Skeletal muscle tissue (tissue), 4 donors: ENCODE results near the gene SSU72. TPM values are rescaled to one million over a fixed set of nuclear protein-coding genes. Genes with fewer than 3 reads are reported as not detected.

ENCODE experiments used
- H3K27ac ChIP-seq: one replicate; pipeline ENCODE4 v1.7.0; 2013; ENCODE audit warnings: mild to moderate bottlenecking, low read depth, low read length, inconsistent platforms
- H3K27me3 ChIP-seq, 3 donors: one replicate each; pipeline ENCODE4 v1.7.0; 2013; ENCODE audit warnings: low read length in 3 of 3; ENCODE audit not compliant: control insufficient read depth in 3 of 3, insufficient read depth in 3 of 3
- H3K36me3 ChIP-seq, 3 donors: one replicate each; pipeline ENCODE4 v1.7.0; 2013; ENCODE audit warnings: low read length in 3 of 3; ENCODE audit not compliant: control insufficient read depth in 3 of 3, insufficient read depth in 3 of 3
- H3K4me1 ChIP-seq, 3 donors: one replicate each; pipeline ENCODE4 v1.7.0; 2013; ENCODE audit warnings: low read length in 3 of 3, mild to moderate bottlenecking in 3 of 3; ENCODE audit not compliant: control insufficient read depth in 3 of 3, insufficient read depth in 3 of 3
- H3K4me3 ChIP-seq, 3 donors: one replicate each; pipeline ENCODE4 v1.7.0; 2013; ENCODE audit warnings: low read length in 3 of 3
- H3K9ac ChIP-seq, 3 donors: one replicate each; pipeline ENCODE4 v1.7.0; 2013; ENCODE audit warnings: low read length in 3 of 3, mild to moderate bottlenecking in 3 of 3, moderate library complexity in 2 of 3, low read depth in 1 of 3
- H3K9me3 ChIP-seq, 3 donors: one replicate each; pipeline ENCODE4 v1.7.0; 2013; ENCODE audit warnings: low read length in 3 of 3; ENCODE audit not compliant: control insufficient read depth in 3 of 3
- total RNA-seq: library from RNA; depleted of rRNA; stranded (reverse); fragments of >200 nt; gene quantifications from one replicate; pipeline ENCODE4 v1.2.3, GENCODE V29; 2014
- donor health status: Osteomylitis.

The SSU72 gene
- total RNA-seq, 1 donor from 2014 or later, result 40.2 TPM

- no peaks in the 10 kb centered on the region for H3K9me3 ChIP-seq
- H3K27ac ChIP-seq, result no peak overlapping the region
- H3K27me3 ChIP-seq, result peaks cover 61 to 70% (median 63%) of the 10 kb centered on the region in 3 donors
- no peak overlapping the region for H3K9ac ChIP-seq
- H3K36me3 ChIP-seq, result no peaks in the 10 kb centered on the region
- H3K4me3 ChIP-seq, result no peak overlapping the region
- peaks cover 3 to 21% (median 9%) of the 10 kb centered on the region in 3 donors for H3K4me1 ChIP-seq
Observed at GRCh38 chr1:1602304-1602967, 27.8 kb upstream of the SSU72 start.

- H3K4me1 ChIP-seq, result peaks cover 3 to 22% (median 9%) of the 10 kb centered on the region in 3 donors
- no peak overlapping the region for H3K9ac ChIP-seq
- no peak overlapping the region for H3K4me3 ChIP-seq
- peaks cover 65 to 71% (median 68%) of the 10 kb centered on the region in 3 donors for H3K27me3 ChIP-seq
- H3K9me3 ChIP-seq, result no peaks in the 10 kb centered on the region
- no peak overlapping the region for H3K27ac ChIP-seq
- H3K36me3 ChIP-seq, result no peaks in the 10 kb centered on the region
Observed at GRCh38 chr1:1601564-1602303, 27.1 kb upstream of the SSU72 start.

- Histone ChIP-seq H3K27me3 (peaks cover 65 to 75% (median 73%) of the 10 kb centered on the region in 3 donors), H3K4me3 (peak overlapping the region in 1 of 3 donors; percentile 21), H3K36me3 (no peaks in the 10 kb centered on the region)
Observed at GRCh38 chr1:1600861-1601563, 26.3 kb upstream of the SSU72 start.

GRCh38 chr1:1599935-1600860, 25.5 kb upstream of the SSU72 start, which contains the start of gene FNDC10:
Gene FNDC10 (minus strand): TSS chr1:1600135. CDS start chr1:1600015, 120 bp downstream.
- Histone ChIP-seq H3K4me1 (peaks cover 3 to 22% (median 9%) of the 10 kb centered on the region in 3 donors), H3K9me3 (no peaks in the 10 kb centered on the region), H3K27me3 (peaks cover 65 to 75% (median 73%) of the 10 kb centered on the region in 3 donors), H3K9ac (no peak within 1 kb of the TSS), H3K27ac (no peak within 1 kb of the TSS), H3K4me3 (peak within 1 kb of the TSS in 1 of 3 donors; percentile 27), H3K36me3 (no peaks in the 10 kb centered on the region)

More at GRCh38 chr1:1600861-1601563, 26.3 kb upstream of the SSU72 start:
- Histone ChIP-seq H3K27ac (no peak overlapping the region), H3K4me1 (peaks cover 3 to 22% (median 9%) of the 10 kb centered on the region in 3 donors), H3K9me3 (no peaks in the 10 kb centered on the region), H3K9ac (no peak overlapping the region)

- Histone ChIP-seq H3K27me3 (peaks cover 57 to 69% (median 64%) of the 10 kb centered on the region in 3 donors), H3K27ac (no peak overlapping the region), H3K9ac (no peak overlapping the region), H3K4me1 (peaks cover 3 to 22% (median 9%) of the 10 kb centered on the region in 3 donors), H3K4me3 (peak overlapping the region in 1 of 3 donors; percentile 27), H3K9me3 (no peaks in the 10 kb centered on the region), H3K36me3 (no peaks in the 10 kb centered on the region)
Observed at GRCh38 chr1:1599030-1599934, 24.6 kb upstream of the SSU72 start.

- Histone ChIP-seq H3K9me3 (no peaks in the 10 kb centered on the region), H3K4me1 (peaks cover 3 to 22% (median 9%) of the 10 kb centered on the region in 3 donors), H3K27me3 (peaks cover 56 to 63% (median 60%) of the 10 kb centered on the region in 3 donors), H3K4me3 (no peak overlapping the region), H3K9ac (no peak overlapping the region), H3K27ac (no peak overlapping the region), H3K36me3 (no peaks in the 10 kb centered on the region)
Observed at GRCh38 chr1:1598720-1599029, 24.0 kb upstream of the SSU72 start.

GRCh38 chr1:1598051-1598719, 23.5 kb upstream of the SSU72 start:
- Histone ChIP-seq H3K4me1 (peaks cover 3 to 22% (median 9%) of the 10 kb centered on the region in 3 donors), H3K27me3 (peaks cover 51 to 62% (median 55%) of the 10 kb centered on the region in 3 donors), H3K27ac (no peak overlapping the region), H3K36me3 (no peaks in the 10 kb centered on the region), H3K4me3 (no peak overlapping the region), H3K9me3 (no peaks in the 10 kb centered on the region), H3K9ac (peak overlapping the region in 1 of 3 donors; percentile 33)

GRCh38 chr1:1597275-1597930, 22.7 kb upstream of the SSU72 start:
- Histone ChIP-seq H3K9me3 (no peaks in the 10 kb centered on the region), H3K4me3 (no peak overlapping the region), H3K9ac (peak overlapping the region in 1 of 3 donors; percentile 33), H3K27me3 (peaks cover 44 to 60% (median 48%) of the 10 kb centered on the region in 3 donors), H3K27ac (no peak overlapping the region), H3K4me1 (peaks cover 3 to 22% (median 9%) of the 10 kb centered on the region in 3 donors), H3K36me3 (no peaks in the 10 kb centered on the region)
